PFSK-1 (cell line): ENCODE results near the gene SYNDIG1.

Source experiments
- FOXP2 ChIP-seq: optimal IDR thresholded peaks from 2 replicates; pipeline ENCODE3; 2011; ENCODE audit warnings: borderline replicate concordance, control low read depth, inconsistent platforms; ENCODE audit not compliant: insufficient read depth; ENCODE audit errors: extremely low read length, extremely low read depth
- POLR2AphosphoS5 ChIP-seq: IDR thresholded peaks from 2 replicates; pipeline ENCODE4 v1.6.1; 2012; ENCODE audit warnings: low read depth, mild to moderate bottlenecking, control low read depth, low read length, moderate library complexity
- SIN3A ChIP-seq: IDR thresholded peaks from 2 replicates; pipeline ENCODE4 v1.6.1; 2012; ENCODE audit warnings: mild to moderate bottlenecking, low read length, moderate library complexity, borderline replicate concordance; ENCODE audit not compliant: insufficient read depth
- TAF1 ChIP-seq: IDR thresholded peaks from 2 replicates; pipeline ENCODE4 v1.6.1; 2012; ENCODE audit warnings: low read length, control low read depth, borderline replicate concordance; ENCODE audit not compliant: insufficient read depth
- TF ChIP-seq, protein P1 (sequence below), 2 experiments: IDR thresholded peaks; 2 replicates each; pipeline versions ENCODE4 v1.6.1 to v1.8.0; 2011 to 2012; ENCODE audit warnings: low read depth in 2 of 2, low read length in 2 of 2, control low read depth in 1 of 2, inconsistent platforms in 1 of 2, mild to moderate bottlenecking in 1 of 2, moderate library complexity in 1 of 2; ENCODE audit not compliant: insufficient read depth in 1 of 2

The SYNDIG1 gene

DNA sequence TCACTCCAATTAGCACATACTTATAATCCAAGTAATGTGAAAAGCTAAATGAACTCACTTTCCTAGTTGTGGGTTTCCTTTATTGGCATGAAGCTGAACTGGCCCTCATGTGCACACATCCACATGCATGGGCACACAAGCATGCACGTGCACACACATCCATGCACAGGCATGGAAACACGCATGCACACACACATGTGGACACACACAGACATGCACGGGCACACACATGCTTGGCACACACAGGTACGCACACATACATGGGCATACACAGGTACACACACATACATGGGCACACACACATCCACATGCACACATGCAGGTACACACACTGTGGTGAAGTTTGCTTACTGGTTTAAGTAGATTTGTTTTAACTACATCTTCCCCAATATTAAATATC, 23.8 kb downstream of the SYNDIG1 start:
- TF ChIP-seq, protein P1, sequence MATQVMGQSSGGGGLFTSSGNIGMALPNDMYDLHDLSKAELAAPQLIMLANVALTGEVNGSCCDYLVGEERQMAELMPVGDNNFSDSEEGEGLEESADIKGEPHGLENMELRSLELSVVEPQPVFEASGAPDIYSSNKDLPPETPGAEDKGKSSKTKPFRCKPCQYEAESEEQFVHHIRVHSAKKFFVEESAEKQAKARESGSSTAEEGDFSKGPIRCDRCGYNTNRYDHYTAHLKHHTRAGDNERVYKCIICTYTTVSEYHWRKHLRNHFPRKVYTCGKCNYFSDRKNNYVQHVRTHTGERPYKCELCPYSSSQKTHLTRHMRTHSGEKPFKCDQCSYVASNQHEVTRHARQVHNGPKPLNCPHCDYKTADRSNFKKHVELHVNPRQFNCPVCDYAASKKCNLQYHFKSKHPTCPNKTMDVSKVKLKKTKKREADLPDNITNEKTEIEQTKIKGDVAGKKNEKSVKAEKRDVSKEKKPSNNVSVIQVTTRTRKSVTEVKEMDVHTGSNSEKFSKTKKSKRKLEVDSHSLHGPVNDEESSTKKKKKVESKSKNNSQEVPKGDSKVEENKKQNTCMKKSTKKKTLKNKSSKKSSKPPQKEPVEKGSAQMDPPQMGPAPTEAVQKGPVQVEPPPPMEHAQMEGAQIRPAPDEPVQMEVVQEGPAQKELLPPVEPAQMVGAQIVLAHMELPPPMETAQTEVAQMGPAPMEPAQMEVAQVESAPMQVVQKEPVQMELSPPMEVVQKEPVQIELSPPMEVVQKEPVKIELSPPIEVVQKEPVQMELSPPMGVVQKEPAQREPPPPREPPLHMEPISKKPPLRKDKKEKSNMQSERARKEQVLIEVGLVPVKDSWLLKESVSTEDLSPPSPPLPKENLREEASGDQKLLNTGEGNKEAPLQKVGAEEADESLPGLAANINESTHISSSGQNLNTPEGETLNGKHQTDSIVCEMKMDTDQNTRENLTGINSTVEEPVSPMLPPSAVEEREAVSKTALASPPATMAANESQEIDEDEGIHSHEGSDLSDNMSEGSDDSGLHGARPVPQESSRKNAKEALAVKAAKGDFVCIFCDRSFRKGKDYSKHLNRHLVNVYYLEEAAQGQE (IDR thresholded peaks at IDR 0.05; ENCODE audit: insufficient read depth in 1 of 2, low read depth in 2 of 2, low read length in 2 of 2) = no peak
- no peak for TF ChIP-seq SIN3A
- TF ChIP-seq POLR2AphosphoS5 = no peak
- no peak for TF ChIP-seq TAF1
- no peak for TF ChIP-seq FOXP2

DNA sequence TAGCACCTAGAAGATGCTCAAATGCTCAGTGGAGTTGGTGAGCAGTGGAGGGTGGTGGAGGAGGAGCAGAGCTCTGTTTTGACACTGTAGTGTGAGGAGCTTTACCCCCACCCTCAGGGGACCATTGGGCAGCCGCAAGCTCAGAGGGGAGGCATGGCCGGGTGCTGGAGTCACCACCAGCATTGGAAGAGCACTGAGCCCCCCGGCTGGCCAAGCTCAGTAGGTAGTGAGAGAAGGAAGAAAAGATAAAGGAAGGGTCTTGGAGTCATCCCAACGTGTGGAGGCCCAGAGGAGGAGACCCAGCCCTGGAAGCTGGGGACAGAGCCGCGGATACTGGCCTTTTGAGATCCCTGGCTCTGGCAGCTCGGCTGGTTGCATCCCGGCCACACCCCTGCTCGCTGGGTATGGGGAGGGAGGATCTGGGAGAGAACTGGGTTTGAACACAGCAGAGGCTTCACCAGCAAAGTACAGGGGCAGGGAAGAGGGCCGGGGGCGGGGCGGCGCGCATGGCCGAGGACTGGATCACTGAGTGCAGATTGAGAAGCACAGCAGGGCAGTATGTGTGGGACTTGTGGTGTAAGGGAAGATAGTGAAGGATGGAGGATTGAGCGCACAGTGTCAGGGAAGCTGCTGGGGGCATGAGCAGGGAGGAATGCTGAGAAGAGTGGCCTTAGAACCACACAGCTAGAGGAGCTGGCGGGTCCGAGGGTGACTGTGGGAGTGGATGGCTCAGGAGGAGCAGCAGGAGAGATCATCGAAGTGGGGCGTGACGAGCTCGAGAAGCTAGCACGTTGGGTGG, 24.4 kb downstream of the SYNDIG1 start:
- TF ChIP-seq TAF1 = no peak
- no peak for TF ChIP-seq POLR2AphosphoS5

DNA sequence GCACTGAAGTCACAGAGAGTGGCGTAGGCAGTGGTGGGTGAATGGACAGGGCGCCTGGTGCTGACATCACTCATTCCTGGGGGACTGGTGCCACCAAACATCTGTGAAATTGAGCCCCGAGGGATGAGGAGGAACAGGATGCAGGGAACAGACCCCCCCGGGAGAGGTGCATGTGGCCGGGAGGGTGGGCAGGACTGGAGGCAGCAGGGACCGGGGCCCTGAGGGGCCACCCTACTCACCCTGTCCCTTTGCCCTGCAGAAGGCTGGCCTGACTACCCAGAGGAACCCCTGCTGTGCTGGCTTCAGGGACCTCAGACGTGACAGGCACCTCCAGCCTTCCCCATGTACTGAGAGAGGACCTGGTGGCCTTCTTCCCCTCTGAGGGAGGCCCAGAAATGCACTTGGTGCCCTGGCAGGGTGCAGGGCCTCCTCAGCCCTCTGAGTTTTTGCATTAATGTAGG, 25.1 kb downstream of the SYNDIG1 start:
- TF ChIP-seq SIN3A = no peak
- TF ChIP-seq TAF1 = no peak
- TF ChIP-seq, protein P1 (IDR thresholded peaks at IDR 0.05; ENCODE audit: insufficient read depth in 1 of 2, low read depth in 2 of 2, low read length in 2 of 2) = no peak
- no peak for TF ChIP-seq POLR2AphosphoS5
- no peak for TF ChIP-seq FOXP2

DNA sequence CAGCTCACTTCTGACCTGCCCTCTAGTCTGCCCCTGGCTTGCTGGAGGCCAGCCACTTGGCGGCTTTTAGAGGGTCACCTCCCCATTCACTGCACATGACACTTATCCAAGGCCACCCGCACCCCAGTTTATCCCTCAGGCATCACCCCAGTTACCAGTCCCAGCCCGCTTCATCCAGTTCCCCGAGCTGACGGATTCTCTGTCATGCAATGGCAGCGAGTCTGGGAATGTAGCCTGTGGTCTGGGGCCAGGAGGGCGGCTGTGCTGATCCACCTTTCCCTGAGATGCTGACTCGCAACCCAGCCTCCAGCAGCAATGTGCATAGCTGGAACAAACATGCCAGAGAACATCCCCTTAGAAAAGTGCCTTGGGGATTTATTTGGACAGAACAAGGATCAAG, 25.8 kb downstream of the SYNDIG1 start:
- TF ChIP-seq, protein P1 (IDR thresholded peaks at IDR 0.05; ENCODE audit: insufficient read depth in 1 of 2, low read depth in 2 of 2, low read length in 2 of 2) = no peak
- TF ChIP-seq SIN3A = no peak
- TF ChIP-seq POLR2AphosphoS5 = no peak
- no peak for TF ChIP-seq TAF1
- TF ChIP-seq FOXP2 = no peak

DNA sequence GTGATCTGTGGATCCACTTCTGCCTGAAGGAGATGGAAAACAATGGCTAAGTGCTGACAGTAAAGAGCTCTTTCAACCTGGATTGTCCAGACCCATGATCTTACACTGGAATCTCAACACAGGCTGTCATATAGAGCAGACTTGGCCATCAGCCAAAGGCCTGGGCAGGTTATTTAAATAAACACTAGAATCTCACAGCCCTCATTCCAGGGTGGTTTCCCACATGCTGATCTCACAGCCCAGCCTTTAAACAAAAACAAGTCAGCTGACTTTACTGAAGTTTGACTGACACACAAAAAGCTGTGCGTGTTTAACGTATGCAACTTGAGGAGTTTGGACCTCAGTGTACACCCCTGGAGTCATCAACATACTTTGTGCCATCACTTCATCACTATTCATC, 28.4 kb downstream of the SYNDIG1 start:
- TF ChIP-seq, protein P1 (IDR thresholded peaks at IDR 0.05; ENCODE audit: insufficient read depth in 1 of 2, low read depth in 2 of 2, low read length in 2 of 2) = no peak
- TF ChIP-seq POLR2AphosphoS5 (no peak), TAF1 (no peak), FOXP2 (no peak), SIN3A (no peak)
